Measurements from ENCODE around the gene USP31.
"Not testable (repeated sequence)": the region's sequence is repeated elsewhere in the genome, so short reads cannot be mapped to it uniquely, and the experiment has no call there.

The USP31 gene

DNA sequence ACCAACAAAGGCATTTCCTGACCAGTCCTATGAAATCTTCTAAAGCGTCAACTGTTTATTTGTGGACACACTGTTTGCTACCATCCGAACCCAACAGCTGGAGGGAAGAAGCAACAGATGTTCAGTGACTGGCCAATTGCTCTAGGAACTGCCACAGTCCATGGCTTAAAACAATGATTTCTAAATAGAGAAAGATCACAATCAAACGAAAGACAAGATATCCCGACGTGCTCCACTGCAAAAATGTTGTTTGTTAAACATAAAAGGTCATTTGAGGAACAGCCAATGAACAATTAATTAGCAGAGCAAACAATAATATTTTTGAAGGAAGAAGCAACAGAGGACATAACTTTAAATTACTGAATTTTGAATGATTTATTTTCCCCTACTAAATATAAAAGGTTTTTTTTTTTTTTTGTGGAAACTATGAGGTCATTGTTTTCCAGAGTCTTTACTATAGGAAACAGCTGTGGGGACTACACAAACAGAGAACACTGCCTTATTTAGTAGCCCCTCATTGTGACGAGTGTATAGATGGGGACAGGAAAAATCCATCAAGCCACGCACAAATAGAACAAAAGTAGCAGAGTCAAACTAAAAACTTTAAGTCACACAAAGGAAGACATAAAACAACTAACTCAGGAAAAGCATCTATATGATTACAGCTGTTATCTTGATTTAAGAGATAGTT is 17.2 kb downstream of the USP31 start:
- DNase-seq (ENCODE audit: low spot score) = no peak

DNA sequence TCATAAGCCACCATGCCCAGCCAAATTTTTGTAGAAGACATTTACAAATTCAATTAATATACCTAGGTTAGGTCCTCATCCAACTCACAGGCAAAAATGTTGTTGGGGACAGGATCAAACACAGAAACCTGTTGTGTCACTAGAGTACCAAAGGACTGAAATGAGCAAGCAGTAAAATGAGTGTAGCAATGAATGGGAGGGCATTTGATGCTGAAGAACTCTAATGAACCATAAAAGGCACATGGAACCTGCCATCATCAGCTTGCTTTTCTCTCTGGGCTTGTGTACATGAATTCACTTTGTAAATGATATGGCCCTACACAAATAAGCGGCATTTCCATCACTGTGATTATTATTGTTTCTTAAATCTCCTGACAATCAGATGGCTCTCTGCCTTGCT is 17.8 kb downstream of the USP31 start:
- no peak for DNase-seq (ENCODE audit: low spot score)

GRCh38 chr16:23131036-23131435 is 18.2 kb downstream of the USP31 start:
- no peak for DNase-seq (ENCODE audit: low spot score)

DNA sequence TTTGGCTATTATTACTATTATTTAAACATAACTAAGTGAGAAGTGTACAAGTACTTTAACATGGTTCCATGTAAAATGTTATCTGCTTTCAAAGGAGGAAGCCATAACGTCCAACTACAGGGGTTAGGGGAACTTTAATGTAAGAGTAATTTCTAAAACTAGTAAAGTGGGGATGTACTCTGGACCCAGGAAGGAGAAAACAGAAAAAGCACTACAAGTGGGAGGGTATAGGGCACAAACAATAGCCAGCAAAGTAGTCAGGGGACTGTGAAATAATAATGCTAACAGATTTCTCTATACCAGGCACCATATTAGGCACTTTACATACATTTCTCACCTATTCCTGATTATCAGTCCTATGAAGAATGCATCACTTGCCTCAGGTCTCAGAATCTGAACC is 19.6 kb downstream of the USP31 start:
- DNase-seq (ENCODE audit: low spot score) = no peak

GRCh38 chr16:23128056-23128455 is 21.2 kb downstream of the USP31 start:
- DNase-seq (ENCODE audit: low spot score) = no peak

GRCh38 chr16:23125277-23125676 is 24.0 kb downstream of the USP31 start:
- no peak for DNase-seq (ENCODE audit: low spot score)

GRCh38 chr16:23124315-23124714 is 24.9 kb downstream of the USP31 start:
- no peak for DNase-seq (ENCODE audit: low spot score)

- DNase-seq (ENCODE audit: low spot score) = no peak
Observed at GRCh38 chr16:23122144-23122543, 27.1 kb downstream of the USP31 start.

DNA sequence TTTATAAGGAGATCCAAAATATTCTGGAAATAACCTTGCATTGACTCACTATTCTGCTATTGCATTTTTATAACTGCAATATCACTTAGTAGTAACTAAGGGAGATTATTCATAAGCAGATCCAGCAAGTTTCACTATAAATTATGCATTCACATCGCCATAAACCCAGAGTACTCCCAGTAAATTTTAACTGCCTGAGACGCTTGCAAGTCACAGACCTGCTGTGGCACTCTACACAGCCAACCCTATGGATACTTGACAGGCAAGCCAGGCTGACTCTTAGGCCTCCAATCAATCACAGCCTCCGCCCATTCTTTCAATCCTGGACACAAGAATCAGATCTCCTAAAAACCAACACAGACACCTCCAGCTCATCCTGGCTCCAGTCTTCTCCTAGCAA is 28.2 kb downstream of the USP31 start:
- no peak for DNase-seq (ENCODE audit: low spot score)

- DNase-seq (ENCODE audit: low spot score) = no peak
Observed at GRCh38 chr16:23120562-23120961, 28.7 kb downstream of the USP31 start.

DNA sequence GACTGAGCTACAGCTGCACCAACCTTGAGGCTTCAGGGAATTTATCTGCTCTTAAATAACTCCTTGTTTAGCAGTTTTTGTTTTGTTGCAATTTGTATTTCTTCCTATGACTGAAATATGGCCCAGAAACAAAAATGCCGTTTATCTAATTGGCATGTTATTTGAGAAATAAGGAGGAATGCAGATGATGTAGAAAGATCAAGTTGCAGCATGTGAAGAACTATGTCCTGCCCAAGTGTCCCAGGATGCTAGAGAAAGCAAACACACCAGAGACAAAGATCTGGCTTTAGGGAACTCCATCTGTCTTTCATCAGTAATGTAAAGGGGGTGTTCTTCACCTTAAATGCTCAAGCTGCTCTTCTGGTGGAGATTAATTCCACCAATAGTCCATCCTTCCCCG is 29.7 kb downstream of the USP31 start:
- no peak for DNase-seq (ENCODE audit: low spot score)

DNA sequence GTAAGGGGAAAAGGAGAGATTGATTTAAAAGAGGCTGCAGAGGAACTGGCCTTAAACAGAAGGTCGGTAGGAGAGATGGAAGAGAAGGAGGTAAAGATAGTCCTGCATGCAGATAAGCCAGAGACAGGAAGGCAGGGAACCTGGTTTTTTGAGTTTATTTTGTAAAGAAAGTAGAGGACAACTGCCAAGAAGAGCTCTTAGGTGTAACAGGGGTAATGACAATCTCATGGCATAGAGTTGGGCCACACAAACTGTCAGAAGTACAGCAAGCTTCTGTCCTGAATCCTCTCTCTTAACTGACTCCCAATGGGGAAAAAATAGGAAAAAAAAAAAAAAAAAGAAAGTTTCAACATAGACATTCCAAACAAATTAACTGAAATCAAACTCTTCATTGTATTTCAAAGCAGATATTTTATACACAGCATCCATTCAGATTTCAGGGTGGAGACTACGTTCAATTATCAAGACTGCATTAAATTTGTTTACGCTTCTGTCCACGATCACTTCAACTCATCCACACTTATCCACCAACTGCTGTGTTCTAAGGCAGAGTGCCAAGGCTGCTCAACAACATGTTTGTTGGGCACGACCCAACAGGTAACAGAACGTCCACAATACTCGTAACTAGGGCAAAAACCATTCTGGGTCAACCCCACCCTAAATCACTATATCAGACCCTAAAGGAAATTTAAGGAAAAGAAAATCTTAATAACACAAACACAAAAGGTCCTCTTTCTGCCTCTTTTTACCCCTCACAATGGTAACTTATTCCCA is 34.9 kb downstream of the USP31 start:
- DNase-seq (ENCODE audit: low spot score) = no peak

GRCh38 chr16:23113185-23113584 is 36.1 kb downstream of the USP31 start:
- DNase-seq (ENCODE audit: low spot score) = no peak

DNA sequence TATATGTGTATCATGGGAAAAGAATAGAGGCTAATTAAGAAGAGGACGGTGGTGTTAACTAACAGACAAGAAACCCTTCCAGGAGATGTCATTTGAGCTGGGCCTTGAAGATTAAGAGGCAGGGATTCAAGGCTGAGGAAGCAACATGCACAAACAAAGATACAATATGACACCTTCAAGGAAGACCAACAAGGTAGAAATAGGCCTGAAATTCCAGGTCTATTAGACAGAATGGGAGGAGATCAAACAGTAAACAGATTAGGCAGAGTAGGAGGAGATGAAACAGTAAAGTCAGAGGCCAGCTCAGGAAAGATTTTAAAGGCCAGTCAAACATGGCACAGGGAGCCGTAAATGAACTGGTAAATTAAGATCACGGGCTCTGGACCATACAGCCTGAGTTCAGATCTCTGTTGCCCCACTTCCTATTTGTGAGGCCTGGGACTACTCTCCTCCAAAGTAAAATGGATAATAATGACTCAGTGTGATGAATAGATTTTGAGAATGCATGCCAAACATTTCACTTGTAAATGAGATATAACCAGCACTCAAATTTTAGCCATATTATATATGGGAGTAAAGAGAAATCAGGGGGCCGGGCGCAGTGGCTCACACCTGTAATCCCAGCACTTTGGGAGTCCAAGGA is 38.9 kb downstream of the USP31 start:
- no peak for DNase-seq (ENCODE audit: low spot score)

DNA sequence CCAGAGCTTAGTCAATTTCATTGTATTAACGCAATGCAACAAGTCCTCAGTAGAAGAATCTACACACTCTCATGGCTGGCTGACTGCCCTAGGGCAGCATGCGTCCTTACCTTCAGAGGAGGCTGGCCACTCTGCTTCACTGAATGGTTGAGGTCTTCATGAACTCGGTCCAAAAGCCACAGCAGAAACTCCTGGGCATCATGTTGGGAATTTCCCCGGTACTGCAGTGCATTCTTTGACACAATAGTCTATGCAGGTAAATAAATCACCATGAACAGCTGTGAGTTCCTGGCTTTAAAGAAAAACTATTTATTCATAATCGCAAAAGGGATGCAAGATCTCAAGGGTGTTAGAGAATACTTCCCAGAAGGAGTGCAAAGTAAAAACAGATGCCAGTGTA is 41.3 kb downstream of the USP31 start:
- DNase-seq (ENCODE audit: low spot score) = no peak

- no peak for DNase-seq (ENCODE audit: low spot score)
Observed at GRCh38 chr16:23107117-23107516, 42.1 kb downstream of the USP31 start.

- DNase-seq (ENCODE audit: low spot score) = no peak
Observed at GRCh38 chr16:23105309-23105708, 43.9 kb downstream of the USP31 start.

GRCh38 chr16:23104032-23104955 is 45.0 kb downstream of the USP31 start:
- DNase-seq (ENCODE audit: low spot score) = no peak

DNA sequence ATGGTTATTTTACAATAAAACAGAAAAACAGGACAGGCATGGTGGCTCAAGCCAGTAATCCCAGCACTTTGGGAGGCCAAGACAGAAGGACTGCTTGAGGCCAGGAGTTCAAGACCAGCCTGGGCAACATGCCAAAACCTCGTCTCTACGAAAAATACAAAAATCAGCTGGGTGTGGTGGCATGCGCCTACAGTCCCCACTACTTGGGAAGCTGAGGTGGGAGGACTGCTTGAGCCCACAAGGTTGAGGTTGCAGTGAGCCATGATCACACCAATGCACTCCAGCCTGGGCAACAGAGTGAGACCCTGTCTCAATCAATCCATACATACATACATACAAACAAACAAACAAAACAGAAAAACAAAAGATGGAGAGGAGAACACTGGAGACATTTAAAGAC is 45.6 kb downstream of the USP31 start:
- DNase-seq (ENCODE audit: low spot score) = no peak

DNA sequence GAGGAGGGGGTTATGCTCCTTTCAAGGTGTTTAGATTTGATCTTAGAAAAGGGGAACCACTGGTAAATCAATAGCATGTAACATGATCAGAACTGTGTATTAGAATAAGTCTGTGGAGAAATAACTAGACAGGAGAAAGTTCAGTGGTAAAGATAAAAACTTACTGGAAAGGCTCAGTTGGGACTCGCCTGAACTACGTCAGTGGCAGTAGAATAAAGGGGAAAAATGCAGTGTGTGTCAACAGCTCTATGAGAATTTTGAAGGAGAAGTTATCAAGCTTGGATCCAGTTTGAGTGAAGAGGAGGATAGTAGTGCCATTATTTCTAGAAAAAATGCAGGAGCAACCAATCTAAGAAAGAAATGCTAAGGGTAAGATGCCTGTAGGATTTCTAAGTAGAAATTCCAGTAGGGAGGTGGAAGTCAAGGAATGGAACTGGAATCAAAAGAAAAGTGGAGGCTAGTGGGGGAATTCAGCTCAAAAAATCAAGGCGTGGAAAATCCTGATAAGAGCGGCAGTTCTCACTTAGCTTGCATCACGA is 48.2 kb downstream of the USP31 start:
- DNase-seq (ENCODE audit: low spot score) = no peak

DNA sequence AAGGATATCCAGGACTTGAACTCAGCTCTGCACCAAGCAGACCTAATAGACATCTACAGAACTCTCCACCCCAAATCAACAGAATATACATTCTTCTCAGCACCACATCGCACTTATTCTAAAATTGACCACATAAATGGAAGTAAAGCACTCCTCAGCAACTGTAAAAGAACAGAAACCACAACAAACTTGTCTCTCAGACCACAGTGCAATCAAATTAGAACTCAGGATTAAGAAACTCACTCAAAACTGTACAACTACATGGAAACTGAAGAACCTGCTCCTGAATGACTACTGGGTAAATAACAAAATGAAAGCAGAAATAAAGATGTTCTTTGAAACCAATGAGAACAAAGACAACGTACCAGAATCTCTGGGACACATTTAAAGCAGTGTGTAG is 52.8 kb downstream of the USP31 start:
- DNase-seq (ENCODE audit: low spot score) = not testable (repeated sequence)

- DNase-seq (ENCODE audit: low spot score) = not testable (repeated sequence)
Observed at GRCh38 chr16:23094136-23094535, 55.1 kb downstream of the USP31 start.

All from hematopoietic multipotent progenitor cell treated with erythropoietin and hydrocortisone succinate and interleukin-3 and kit ligand, for 17 days (in vitro differentiated cells).